ENCODE data around the gene TOR2A. TPM values are rescaled to one million over a fixed set of nuclear protein-coding genes. Genes with fewer than 3 reads are reported as not detected.

TOR2A gene
- total RNA-seq, 1 experiment from 2014 or later, result 14.4 TPM

- TF ChIP-seq ZNF512 (CRISPR knock-in tag; IDR thresholded peaks at IDR 0.05; ENCODE audit: borderline replicate concordance), result no peak
Measured at GRCh38 chr9:127738666-127739065, 3.6 kb upstream of the TOR2A start (continued).

- peak overlapping the region; percentile 72 for H3K4me3 Mint-ChIP-seq
- no peak overlapping the region for H3K27ac Mint-ChIP-seq
- DNase-seq (ENCODE audit: low spot score), result no peak
- ChIA-PET POLR2A (interaction anchor here (1.5 kb wide), 2 partner anchors 35 to 210 kb away, joined by 4 to 9 read pairs; no protein-coding TSS in a partner anchor), CTCF (interaction anchor here (0.9 to 4.5 kb wide), 50 partner anchors 11 to 339 kb away, joined by 3 to 80 read pairs (median 9); partner anchors contain the start of genes CDK9, CFAP157, ENG and PTRH1)
- H3K36me3 Mint-ChIP-seq, result no peaks in the 10 kb centered on the region
- peaks cover 7% of the 10 kb centered on the region for H3K27me3 Mint-ChIP-seq (ENCODE audit: low read depth)
- H3K4me1 Mint-ChIP-seq, result peaks cover 11% of the 10 kb centered on the region
- no peaks in the 10 kb centered on the region for H3K9me3 Mint-ChIP-seq
- ATAC-seq, result no peak
- TF ChIP-seq FOXP4 (CRISPR knock-in tag; IDR thresholded peaks at IDR 0.05) (no peak), E2F5 (CRISPR knock-in tag; IDR thresholded peaks at IDR 0.05) (no peak), AR (CRISPR knock-in tag; IDR thresholded peaks at IDR 0.05) (no peak), USF2 (CRISPR knock-in tag; IDR thresholded peaks at IDR 0.05) (no peak), MYBL2 (CRISPR knock-in tag; IDR thresholded peaks at IDR 0.05) (no peak), SP1 (CRISPR knock-in tag; conservative IDR thresholded peaks at IDR 0.05) (no peak), STAT6 (CRISPR knock-in tag; conservative IDR thresholded peaks at IDR 0.05; ENCODE audit: low read depth) (no peak), PRRX2 (CRISPR knock-in tag; IDR thresholded peaks at IDR 0.05) (no peak), CREM (CRISPR knock-in tag; IDR thresholded peaks at IDR 0.05) (no peak), FOXJ3 (CRISPR knock-in tag; IDR thresholded peaks at IDR 0.05; ENCODE audit: borderline replicate concordance) (no peak), HMGXB4 (CRISPR knock-in tag; IDR thresholded peaks at IDR 0.05) (no peak), SMAD4 (CRISPR knock-in tag; IDR thresholded peaks at IDR 0.05) (no peak), CBFB (CRISPR knock-in tag; IDR thresholded peaks at IDR 0.05; ENCODE audit: low read depth) (no peak), ZBTB43 (CRISPR knock-in tag; IDR thresholded peaks at IDR 0.05) (no peak), RELA (CRISPR knock-in tag; IDR thresholded peaks at IDR 0.05; ENCODE audit: borderline replicate concordance) (no peak), FOXP1 (CRISPR knock-in tag; IDR thresholded peaks at IDR 0.05; ENCODE audit: borderline replicate concordance) (no peak), GTF2I (CRISPR knock-in tag; conservative IDR thresholded peaks at IDR 0.05) (no peak), ZNF512 (CRISPR knock-in tag; IDR thresholded peaks at IDR 0.05; ENCODE audit: borderline replicate concordance) (no peak)
Measured at GRCh38 chr9:127735530-127736185, 564 bp upstream of the TOR2A start.
